ENCODE measurements around the gene TMCC1. TPM values are rescaled to one million over a fixed set of nuclear protein-coding genes. Genes with fewer than 3 reads are reported as not detected.

TMCC1 gene
- total RNA-seq, 2 experiments from 2014 or later, result 33.3 to 33.8 TPM

DNA sequence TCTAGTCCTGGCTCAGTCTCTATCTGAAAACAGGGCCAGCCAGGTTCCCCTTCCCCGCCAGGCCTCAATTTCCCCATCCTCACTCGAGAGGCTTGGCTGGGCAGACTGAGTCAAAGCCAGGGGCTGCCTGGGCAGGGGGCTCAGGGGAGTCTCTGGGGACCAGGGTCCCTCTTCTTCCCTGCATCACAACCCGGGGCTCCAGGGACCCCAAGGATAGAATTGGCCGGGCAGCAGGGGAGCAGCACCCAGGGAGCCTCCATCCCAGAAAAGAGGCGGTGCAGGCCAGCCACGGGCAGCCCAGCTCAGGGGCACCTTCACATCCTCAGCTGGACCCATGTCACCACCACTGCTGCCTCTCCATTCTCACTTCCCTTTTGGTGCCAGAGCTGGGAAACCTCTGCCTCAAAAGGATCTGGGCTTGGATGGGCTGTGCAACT, 273.8 kb downstream of the TMCC1 start:
- Mint-ChIP-seq H3K27ac (no peak overlapping the region), H3K4me3 (no peak overlapping the region), H3K36me3 (ENCODE audit: low read depth) (no peaks in the 10 kb centered on the region), H3K9me3 (no peaks in the 10 kb centered on the region), H3K27me3 (no peaks in the 10 kb centered on the region), H3K4me1 (ENCODE audit: low read depth) (no peaks in the 10 kb centered on the region)
- TF ChIP-seq, protein P1, sequence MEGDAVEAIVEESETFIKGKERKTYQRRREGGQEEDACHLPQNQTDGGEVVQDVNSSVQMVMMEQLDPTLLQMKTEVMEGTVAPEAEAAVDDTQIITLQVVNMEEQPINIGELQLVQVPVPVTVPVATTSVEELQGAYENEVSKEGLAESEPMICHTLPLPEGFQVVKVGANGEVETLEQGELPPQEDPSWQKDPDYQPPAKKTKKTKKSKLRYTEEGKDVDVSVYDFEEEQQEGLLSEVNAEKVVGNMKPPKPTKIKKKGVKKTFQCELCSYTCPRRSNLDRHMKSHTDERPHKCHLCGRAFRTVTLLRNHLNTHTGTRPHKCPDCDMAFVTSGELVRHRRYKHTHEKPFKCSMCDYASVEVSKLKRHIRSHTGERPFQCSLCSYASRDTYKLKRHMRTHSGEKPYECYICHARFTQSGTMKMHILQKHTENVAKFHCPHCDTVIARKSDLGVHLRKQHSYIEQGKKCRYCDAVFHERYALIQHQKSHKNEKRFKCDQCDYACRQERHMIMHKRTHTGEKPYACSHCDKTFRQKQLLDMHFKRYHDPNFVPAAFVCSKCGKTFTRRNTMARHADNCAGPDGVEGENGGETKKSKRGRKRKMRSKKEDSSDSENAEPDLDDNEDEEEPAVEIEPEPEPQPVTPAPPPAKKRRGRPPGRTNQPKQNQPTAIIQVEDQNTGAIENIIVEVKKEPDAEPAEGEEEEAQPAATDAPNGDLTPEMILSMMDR (IDR thresholded peaks at IDR 0.05), result no peak
- Histone ChIP-seq H3K36me3 (ENCODE audit: insufficient read depth, low read length) (no peaks in the 10 kb centered on the region), H3K9me3 (ENCODE audit: control insufficient read depth in 1 of 2, insufficient read depth in 1 of 2, low read length in 2 of 2) (no peaks in the 10 kb centered on the region), H3K4me3 (ENCODE audit: low read length) (no peak overlapping the region), H3K27me3 (ENCODE audit: control insufficient read depth in 1 of 2, insufficient read depth in 2 of 2, low read length in 2 of 2) (peaks cover 0 to 2% of the 10 kb centered on the region in 2 experiments), H3K4me1 (ENCODE audit: insufficient read depth, low read length) (peaks cover 14% of the 10 kb centered on the region), H3K27ac (ENCODE audit: low read depth in 1 of 2, low read length in 2 of 2) (no peak overlapping the region)
- ChIA-PET CTCF (no interaction called here), POLR2A (no interaction called here)
- ATAC-seq (ENCODE audit: poor library complexity) (no peak), DNase-seq (peak in 1 of 14 experiments; percentile 35)
- intact Hi-C loops (cut with DNase I, micrococcal nuclease), result no loop called here

DNA sequence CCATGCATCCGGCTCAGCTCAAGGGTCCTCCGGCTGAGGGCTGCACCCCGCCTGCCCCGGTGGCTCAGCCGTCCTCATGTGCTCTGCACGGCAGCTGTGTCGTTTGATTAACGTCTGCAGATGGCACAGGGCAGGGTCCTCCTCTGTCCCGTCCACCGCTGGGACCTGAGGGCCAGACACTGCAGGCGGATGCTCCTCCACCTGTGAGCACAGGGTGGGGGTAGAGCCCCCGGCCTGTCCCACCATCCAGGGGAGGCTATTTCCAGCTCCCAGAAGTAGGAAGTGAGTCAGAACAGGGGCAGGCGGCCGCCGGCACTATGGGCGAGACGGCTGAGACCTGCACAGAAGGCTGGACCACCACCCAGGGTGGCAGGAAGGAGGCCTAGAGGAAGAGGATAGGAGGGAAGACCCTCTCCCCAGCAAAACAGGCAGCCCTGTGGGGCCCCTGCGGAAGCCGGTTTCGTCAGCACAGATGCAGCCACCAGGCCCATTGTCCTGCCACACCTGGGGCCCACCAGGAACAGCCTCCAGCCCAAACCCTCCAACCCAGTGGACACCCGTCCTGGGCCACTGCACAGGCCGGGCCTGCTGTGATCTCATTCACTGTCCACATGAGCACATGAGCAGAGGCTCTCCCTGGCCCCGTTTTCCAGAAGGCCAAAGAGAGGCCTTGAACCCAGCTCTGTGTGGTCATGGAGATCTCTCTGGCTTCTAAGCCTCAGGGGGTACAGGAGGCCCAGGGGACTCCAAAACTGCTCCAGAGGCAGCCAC, 274.4 kb downstream of the TMCC1 start:
- TF ChIP-seq, protein P1 (IDR thresholded peaks at IDR 0.05), result no peak
- peaks cover 15% of the 10 kb centered on the region for H3K4me1 ChIP-seq (ENCODE audit: insufficient read depth, low read length)
- peak in 1 of 14 experiments; percentile 36 for DNase-seq

DNA sequence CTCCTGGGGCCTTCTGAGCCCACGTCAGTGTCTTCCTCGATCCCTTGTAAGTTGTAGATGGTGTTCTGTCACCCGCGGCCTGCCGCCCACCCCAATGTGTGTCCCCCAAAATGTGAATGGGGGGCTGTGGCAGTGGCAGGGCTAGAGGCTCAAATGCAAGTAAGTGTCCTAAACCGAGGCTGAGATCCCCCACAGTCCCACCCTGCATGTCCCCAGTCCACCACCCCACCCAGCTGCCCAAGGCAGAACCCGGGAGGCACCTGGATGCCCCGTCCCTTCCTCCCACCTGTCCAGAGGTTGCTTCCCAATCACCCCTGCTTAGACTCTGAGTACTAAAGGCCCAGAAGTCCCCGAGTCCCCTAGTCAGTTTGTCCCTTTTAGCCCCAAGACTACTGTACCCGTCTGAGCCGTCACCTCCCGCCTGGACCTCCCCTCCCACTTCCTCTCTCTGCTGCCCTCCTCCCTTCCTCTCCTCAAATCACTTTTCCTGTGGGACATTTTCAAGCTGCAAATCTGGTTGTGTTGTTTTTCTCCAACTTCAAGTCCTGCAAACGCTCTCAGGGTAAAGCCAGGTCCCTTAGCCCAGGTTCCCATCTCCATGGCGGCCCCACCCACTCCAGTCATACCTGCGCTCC, 275.2 kb downstream of the TMCC1 start:
- Histone ChIP-seq H3K27ac (ENCODE audit: low read depth in 1 of 2, low read length in 2 of 2) (no peak overlapping the region), H3K9me3 (ENCODE audit: control insufficient read depth in 1 of 2, insufficient read depth in 1 of 2, low read length in 2 of 2) (no peaks in the 10 kb centered on the region), H3K27me3 (ENCODE audit: control insufficient read depth in 1 of 2, insufficient read depth in 2 of 2, low read length in 2 of 2) (peaks cover 0 to 2% of the 10 kb centered on the region in 2 experiments), H3K4me1 (ENCODE audit: insufficient read depth, low read length) (peaks cover 15% of the 10 kb centered on the region), H3K36me3 (ENCODE audit: insufficient read depth, low read length) (no peaks in the 10 kb centered on the region), H3K4me3 (ENCODE audit: low read length) (no peak overlapping the region)
- POLR2A ChIA-PET, result no interaction called here
- TF ChIP-seq, protein P1 (IDR thresholded peaks at IDR 0.05), result no peak
- no peaks in the 10 kb centered on the region for H3K27me3 Mint-ChIP-seq
- H3K4me1 Mint-ChIP-seq (ENCODE audit: low read depth), result no peaks in the 10 kb centered on the region
- CTCF ChIA-PET, result interaction anchor here (1.2 kb wide), 1 partner anchor 10 kb away, joined by 3 read pairs; no protein-coding TSS in a partner anchor
- H3K27ac Mint-ChIP-seq, result no peak overlapping the region
- no peaks in the 10 kb centered on the region for H3K36me3 Mint-ChIP-seq (ENCODE audit: low read depth)
- DNase-seq (peak in 1 of 14 experiments; percentile 0), ATAC-seq (ENCODE audit: poor library complexity) (no peak)
- H3K9me3 Mint-ChIP-seq, result no peaks in the 10 kb centered on the region
- H3K4me3 Mint-ChIP-seq, result no peak overlapping the region
- intact Hi-C loops (cut with DNase I, micrococcal nuclease), result no loop called here

More for the DNA sequence above, 274.4 kb downstream of the TMCC1 start:
- no peak overlapping the region for H3K27ac ChIP-seq (ENCODE audit: low read depth in 1 of 2, low read length in 2 of 2)
- Mint-ChIP-seq H3K27me3 (no peaks in the 10 kb centered on the region), H3K4me3 (no peak overlapping the region), H3K36me3 (ENCODE audit: low read depth) (no peaks in the 10 kb centered on the region), H3K9me3 (no peaks in the 10 kb centered on the region), H3K4me1 (ENCODE audit: low read depth) (no peaks in the 10 kb centered on the region), H3K27ac (no peak overlapping the region)
- H3K4me3 ChIP-seq (ENCODE audit: low read length), result no peak overlapping the region
- peaks cover 0 to 2% of the 10 kb centered on the region in 2 experiments for H3K27me3 ChIP-seq (ENCODE audit: control insufficient read depth in 1 of 2, insufficient read depth in 2 of 2, low read length in 2 of 2)
- POLR2A ChIA-PET, result no interaction called here
- no peaks in the 10 kb centered on the region for H3K9me3 ChIP-seq (ENCODE audit: control insufficient read depth in 1 of 2, insufficient read depth in 1 of 2, low read length in 2 of 2)
- CTCF ChIA-PET, result interaction anchor here (1.2 kb wide), 1 partner anchor 9 kb away, joined by 3 read pairs; no protein-coding TSS in a partner anchor
- no peaks in the 10 kb centered on the region for H3K36me3 ChIP-seq (ENCODE audit: insufficient read depth, low read length)
- intact Hi-C loops (cut with DNase I, micrococcal nuclease), result no loop called here
- no peak for ATAC-seq (ENCODE audit: poor library complexity)
